Liver (tissue), 9 donors: ENCODE data around the gene LHFPL5. TPM values are rescaled to one million over a fixed set of nuclear protein-coding genes. Genes with fewer than 3 reads are reported as not detected.

Source experiments
- DNase-seq: peaks from one replicate; pipeline ENCODE4 v3.0.0-alpha.2; 2017; ENCODE audit warnings: low spot score
- H3K27ac ChIP-seq, 2 donors: one replicate each; pipeline ENCODE4 v1.7.0; 2013; ENCODE audit warnings: inconsistent platforms in 2 of 2, low read length in 2 of 2, control low read depth in 1 of 2, low read depth in 1 of 2, mild to moderate bottlenecking in 1 of 2
- H3K27me3 ChIP-seq, 4 donors: one replicate each; pipeline versions ENCODE4 v1.6.1 to v1.7.0; 2013; ENCODE audit warnings: low read length in 3 of 4, inconsistent platforms in 1 of 4, mild to moderate bottlenecking in 1 of 4, moderate library complexity in 1 of 4; ENCODE audit not compliant: control insufficient read depth in 4 of 4, insufficient read depth in 4 of 4
- H3K36me3 ChIP-seq, 4 donors: one replicate each; pipeline versions ENCODE4 v1.6.1 to v1.7.0; 2013; ENCODE audit warnings: low read length in 3 of 4, mild to moderate bottlenecking in 3 of 4, low read depth in 1 of 4, moderate library complexity in 1 of 4; ENCODE audit not compliant: control insufficient read depth in 4 of 4, insufficient read depth in 3 of 4
- H3K4me1 ChIP-seq, 4 donors: one replicate each; pipeline versions ENCODE4 v1.6.1 to v1.7.0; 2013; ENCODE audit warnings: low read length in 3 of 4, mild to moderate bottlenecking in 3 of 4, moderate library complexity in 1 of 4; ENCODE audit not compliant: control insufficient read depth in 4 of 4, insufficient read depth in 4 of 4
- H3K4me3 ChIP-seq, 3 donors: one replicate each; pipeline versions ENCODE4 v1.6.1 to v1.7.0; 2013; ENCODE audit warnings: low read length in 3 of 3, control low read depth in 1 of 3, low read depth in 1 of 3, mild to moderate bottlenecking in 1 of 3
- H3K9ac ChIP-seq, 2 donors: one replicate each; pipeline ENCODE4 v1.7.0; 2013; ENCODE audit warnings: low read length in 2 of 2, mild to moderate bottlenecking in 2 of 2, moderate library complexity in 2 of 2, control low read depth in 1 of 2, low read depth in 1 of 2
- H3K9me3 ChIP-seq, 4 donors: one replicate each; pipeline versions ENCODE4 v1.6.1 to v1.7.0; 2013; ENCODE audit warnings: low read length in 3 of 4; ENCODE audit not compliant: control insufficient read depth in 4 of 4
- FOXA1 ChIP-seq: IDR thresholded peaks from 2 replicates; pipeline ENCODE4 v1.6.1; 2016; ENCODE audit warnings: antibody characterized with exemption
- GABPA ChIP-seq, 2 donors: IDR thresholded peaks in 1 of 2; conservative IDR thresholded peaks in 1 of 2; 2 replicates each; pipeline ENCODE4 v1.6.1; 2016; ENCODE audit warnings: antibody characterized with exemption in 2 of 2, mild to moderate bottlenecking in 1 of 2, moderate library complexity in 1 of 2
- HNF4G ChIP-seq: IDR thresholded peaks from 2 replicates; pipeline ENCODE4 v1.6.1; 2016; ENCODE audit warnings: antibody characterized with exemption
- JUND ChIP-seq, 2 donors: IDR thresholded peaks; 2 replicates each; pipeline ENCODE4 v1.6.1; 2016; ENCODE audit warnings: antibody characterized with exemption in 2 of 2
- RAD21 ChIP-seq, 2 donors: IDR thresholded peaks; 2 replicates each; pipeline ENCODE4 v1.6.1; 2016; ENCODE audit warnings: antibody characterized with exemption in 2 of 2, mild to moderate bottlenecking in 2 of 2
- SP1 ChIP-seq: IDR thresholded peaks from 2 replicates; pipeline ENCODE4 v1.6.1; 2018; ENCODE audit warnings: antibody characterized with exemption, mild to moderate bottlenecking
- TAF1 ChIP-seq: conservative IDR thresholded peaks from 2 replicates; pipeline ENCODE4 v1.6.1; 2016; ENCODE audit warnings: antibody characterized with exemption, mild to moderate bottlenecking
- YY1 ChIP-seq: IDR thresholded peaks from 2 replicates; pipeline ENCODE4 v1.6.1; 2016; ENCODE audit warnings: antibody characterized with exemption, mild to moderate bottlenecking
- WGBS: extraction: QIAGEN DNeasy Blood & Tissue Kit; methylation state at CpG from one replicate; pipeline ENCODE4 v1.1.7; 2013; 5-methylcytosine and 5-hydroxymethylcytosine counted together
- polyA plus RNA-seq, 2 donors: library from polyadenylated mRNA; stranded (reverse) in 1 of 2; unstranded in 1 of 2; fragments of 200-250 nt in 1 of 2; fragments of >200 nt in 1 of 2; fragmentation: Nextera tagmentation in 1 of 2; extraction: Ambion mirVana in 1 of 2; gene quantifications; one replicate each; pipeline versions ENCODE4 v1.2.1 to v1.2.3, GENCODE V29; 2013 to 2015
- total RNA-seq, 2 donors: library from RNA; depleted of rRNA; stranded (reverse); fragments of >200 nt; gene quantifications; one replicate each; pipeline ENCODE4 v1.2.3, GENCODE V29; 2014
- TF ChIP-seq, protein P1 (sequence below): IDR thresholded peaks from 2 replicates; pipeline ENCODE4 v1.6.1; 2016; ENCODE audit warnings: antibody characterized with exemption
- TF ChIP-seq, protein P2 (sequence below): IDR thresholded peaks from 2 replicates; pipeline ENCODE4 v1.6.1; 2016; ENCODE audit warnings: antibody characterized with exemption, mild to moderate bottlenecking
- TF ChIP-seq, protein P3 (sequence below): IDR thresholded peaks from 2 replicates; pipeline ENCODE4 v1.6.1; 2016; ENCODE audit warnings: antibody characterized with exemption
- TF ChIP-seq, protein P4 (sequence below): IDR thresholded peaks from 2 replicates; pipeline ENCODE4 v1.6.1; 2016; ENCODE audit warnings: antibody characterized with exemption
- TF ChIP-seq, protein P5 (sequence below): fragments of 150-350 bp; IDR thresholded peaks from 2 replicates; pipeline ENCODE4 v1.5.1; 2017; ENCODE audit warnings: improper control_type of control experiment, low read depth, low read length; ENCODE audit not compliant: missing input control
- donor health status: healthy.
- donor health status: healthy.
- donor health status: healthy.
- donor health status: healthy.
- donor health status: healthy.

Gene LHFPL5
- total and polyA plus RNA-seq, 4 donors: not detected

DNA sequence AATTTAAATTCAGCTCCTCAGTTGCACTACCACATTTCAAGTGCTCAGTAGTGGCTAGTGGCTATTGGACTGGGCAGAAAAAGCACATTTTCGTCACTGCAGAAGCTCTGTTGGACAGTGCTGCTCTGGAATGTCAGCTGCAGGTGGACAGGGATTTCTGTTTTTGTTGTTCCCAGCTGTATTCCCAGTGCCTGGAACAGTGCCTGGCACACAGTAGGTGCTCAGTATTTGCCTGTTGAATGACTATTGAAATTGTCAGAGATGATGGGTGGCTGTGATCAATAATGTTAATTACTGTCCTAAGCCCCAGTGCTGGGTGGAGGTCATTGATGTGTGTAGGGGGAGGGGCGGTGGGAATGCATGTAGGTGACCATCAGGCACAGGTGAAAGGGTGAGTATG, 18.9 kb upstream of the LHFPL5 start:
- Histone ChIP-seq H3K36me3 (no peaks in the 10 kb centered on the region), H3K9me3 (no peaks in the 10 kb centered on the region)

DNA sequence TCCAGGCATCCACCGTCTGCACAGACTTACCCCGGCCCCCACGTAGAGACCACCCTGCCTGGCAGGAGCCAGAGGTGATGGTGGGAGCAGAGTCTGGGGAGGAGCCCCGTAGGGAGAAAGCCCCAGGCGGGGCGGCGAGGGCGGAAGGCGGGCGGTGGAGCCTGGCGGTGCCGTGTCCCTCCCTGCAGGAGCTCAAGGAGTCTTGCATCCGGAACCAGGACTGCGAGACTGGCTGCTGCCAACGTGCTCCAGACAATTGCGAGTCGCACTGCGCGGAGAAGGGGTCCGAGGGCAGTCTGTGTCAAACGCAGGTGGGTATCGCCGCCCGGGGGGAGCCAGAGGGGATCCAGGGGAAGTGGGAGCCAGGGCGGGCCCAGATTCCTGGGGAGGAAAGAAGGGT, 18.3 kb upstream of the LHFPL5 start:
- no peaks in the 10 kb centered on the region for H3K9me3 ChIP-seq
- WGBS: 60% methylated on average over 25 of the region's 25 CpGs
- peaks cover 0 to 3% (median 2%) of the 10 kb centered on the region in 4 donors for H3K4me1 ChIP-seq
- H3K27ac ChIP-seq: no peak overlapping the region
- H3K27me3 ChIP-seq: peaks cover 0 to 3% (median 0%) of the 10 kb centered on the region in 4 donors
- H3K4me3 ChIP-seq: no peak overlapping the region
- H3K9ac ChIP-seq: no peak overlapping the region
- DNase-seq: no peak
- H3K36me3 ChIP-seq: no peaks in the 10 kb centered on the region
- no peak for TF ChIP-seq JUND (IDR thresholded peaks at IDR 0.05)
- TF ChIP-seq, protein P1, sequence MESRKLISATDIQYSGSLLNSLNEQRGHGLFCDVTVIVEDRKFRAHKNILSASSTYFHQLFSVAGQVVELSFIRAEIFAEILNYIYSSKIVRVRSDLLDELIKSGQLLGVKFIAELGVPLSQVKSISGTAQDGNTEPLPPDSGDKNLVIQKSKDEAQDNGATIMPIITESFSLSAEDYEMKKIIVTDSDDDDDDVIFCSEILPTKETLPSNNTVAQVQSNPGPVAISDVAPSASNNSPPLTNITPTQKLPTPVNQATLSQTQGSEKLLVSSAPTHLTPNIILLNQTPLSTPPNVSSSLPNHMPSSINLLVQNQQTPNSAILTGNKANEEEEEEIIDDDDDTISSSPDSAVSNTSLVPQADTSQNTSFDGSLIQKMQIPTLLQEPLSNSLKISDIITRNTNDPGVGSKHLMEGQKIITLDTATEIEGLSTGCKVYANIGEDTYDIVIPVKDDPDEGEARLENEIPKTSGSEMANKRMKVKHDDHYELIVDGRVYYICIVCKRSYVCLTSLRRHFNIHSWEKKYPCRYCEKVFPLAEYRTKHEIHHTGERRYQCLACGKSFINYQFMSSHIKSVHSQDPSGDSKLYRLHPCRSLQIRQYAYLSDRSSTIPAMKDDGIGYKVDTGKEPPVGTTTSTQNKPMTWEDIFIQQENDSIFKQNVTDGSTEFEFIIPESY: no peak
- TF ChIP-seq, protein P2, sequence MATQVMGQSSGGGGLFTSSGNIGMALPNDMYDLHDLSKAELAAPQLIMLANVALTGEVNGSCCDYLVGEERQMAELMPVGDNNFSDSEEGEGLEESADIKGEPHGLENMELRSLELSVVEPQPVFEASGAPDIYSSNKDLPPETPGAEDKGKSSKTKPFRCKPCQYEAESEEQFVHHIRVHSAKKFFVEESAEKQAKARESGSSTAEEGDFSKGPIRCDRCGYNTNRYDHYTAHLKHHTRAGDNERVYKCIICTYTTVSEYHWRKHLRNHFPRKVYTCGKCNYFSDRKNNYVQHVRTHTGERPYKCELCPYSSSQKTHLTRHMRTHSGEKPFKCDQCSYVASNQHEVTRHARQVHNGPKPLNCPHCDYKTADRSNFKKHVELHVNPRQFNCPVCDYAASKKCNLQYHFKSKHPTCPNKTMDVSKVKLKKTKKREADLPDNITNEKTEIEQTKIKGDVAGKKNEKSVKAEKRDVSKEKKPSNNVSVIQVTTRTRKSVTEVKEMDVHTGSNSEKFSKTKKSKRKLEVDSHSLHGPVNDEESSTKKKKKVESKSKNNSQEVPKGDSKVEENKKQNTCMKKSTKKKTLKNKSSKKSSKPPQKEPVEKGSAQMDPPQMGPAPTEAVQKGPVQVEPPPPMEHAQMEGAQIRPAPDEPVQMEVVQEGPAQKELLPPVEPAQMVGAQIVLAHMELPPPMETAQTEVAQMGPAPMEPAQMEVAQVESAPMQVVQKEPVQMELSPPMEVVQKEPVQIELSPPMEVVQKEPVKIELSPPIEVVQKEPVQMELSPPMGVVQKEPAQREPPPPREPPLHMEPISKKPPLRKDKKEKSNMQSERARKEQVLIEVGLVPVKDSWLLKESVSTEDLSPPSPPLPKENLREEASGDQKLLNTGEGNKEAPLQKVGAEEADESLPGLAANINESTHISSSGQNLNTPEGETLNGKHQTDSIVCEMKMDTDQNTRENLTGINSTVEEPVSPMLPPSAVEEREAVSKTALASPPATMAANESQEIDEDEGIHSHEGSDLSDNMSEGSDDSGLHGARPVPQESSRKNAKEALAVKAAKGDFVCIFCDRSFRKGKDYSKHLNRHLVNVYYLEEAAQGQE: no peak
- TF ChIP-seq SP1: no peak
- TF ChIP-seq, protein P3, sequence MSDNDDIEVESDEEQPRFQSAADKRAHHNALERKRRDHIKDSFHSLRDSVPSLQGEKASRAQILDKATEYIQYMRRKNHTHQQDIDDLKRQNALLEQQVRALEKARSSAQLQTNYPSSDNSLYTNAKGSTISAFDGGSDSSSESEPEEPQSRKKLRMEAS: no peak
- no peak for TF ChIP-seq RAD21 (IDR thresholded peaks at IDR 0.05)
- TF ChIP-seq, protein P4, sequence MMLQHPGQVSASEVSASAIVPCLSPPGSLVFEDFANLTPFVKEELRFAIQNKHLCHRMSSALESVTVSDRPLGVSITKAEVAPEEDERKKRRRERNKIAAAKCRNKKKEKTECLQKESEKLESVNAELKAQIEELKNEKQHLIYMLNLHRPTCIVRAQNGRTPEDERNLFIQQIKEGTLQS: no peak
- TF ChIP-seq FOXA1: no peak

More for the DNA sequence above, 18.9 kb upstream of the LHFPL5 start:
- DNase-seq: no peak
- peaks cover 0 to 3% (median 0%) of the 10 kb centered on the region in 4 donors for H3K27me3 ChIP-seq
- H3K9ac ChIP-seq: no peak overlapping the region
- H3K27ac ChIP-seq: no peak overlapping the region
- H3K4me1 ChIP-seq: peaks cover 0 to 3% (median 2%) of the 10 kb centered on the region in 4 donors
- H3K4me3 ChIP-seq: no peak overlapping the region
- TF ChIP-seq YY1 (no peak), SP1 (no peak), JUND (IDR thresholded peaks at IDR 0.05) (no peak), TAF1 (no peak), GABPA (IDR thresholded peaks at IDR 0.05 in 1 of 2, conservative IDR thresholded peaks at IDR 0.05 in 1 of 2) (no peak), RAD21 (IDR thresholded peaks at IDR 0.05) (no peak), HNF4G (no peak)
- TF ChIP-seq, protein P1: no peak
- TF ChIP-seq, protein P5, sequence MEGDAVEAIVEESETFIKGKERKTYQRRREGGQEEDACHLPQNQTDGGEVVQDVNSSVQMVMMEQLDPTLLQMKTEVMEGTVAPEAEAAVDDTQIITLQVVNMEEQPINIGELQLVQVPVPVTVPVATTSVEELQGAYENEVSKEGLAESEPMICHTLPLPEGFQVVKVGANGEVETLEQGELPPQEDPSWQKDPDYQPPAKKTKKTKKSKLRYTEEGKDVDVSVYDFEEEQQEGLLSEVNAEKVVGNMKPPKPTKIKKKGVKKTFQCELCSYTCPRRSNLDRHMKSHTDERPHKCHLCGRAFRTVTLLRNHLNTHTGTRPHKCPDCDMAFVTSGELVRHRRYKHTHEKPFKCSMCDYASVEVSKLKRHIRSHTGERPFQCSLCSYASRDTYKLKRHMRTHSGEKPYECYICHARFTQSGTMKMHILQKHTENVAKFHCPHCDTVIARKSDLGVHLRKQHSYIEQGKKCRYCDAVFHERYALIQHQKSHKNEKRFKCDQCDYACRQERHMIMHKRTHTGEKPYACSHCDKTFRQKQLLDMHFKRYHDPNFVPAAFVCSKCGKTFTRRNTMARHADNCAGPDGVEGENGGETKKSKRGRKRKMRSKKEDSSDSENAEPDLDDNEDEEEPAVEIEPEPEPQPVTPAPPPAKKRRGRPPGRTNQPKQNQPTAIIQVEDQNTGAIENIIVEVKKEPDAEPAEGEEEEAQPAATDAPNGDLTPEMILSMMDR: no peak
- TF ChIP-seq, protein P3: no peak
- TF ChIP-seq, protein P2: no peak
- WGBS: 64% methylated on average over 2 of the region's 2 CpGs
